GM19395 (cell line): Measurements from ENCODE around the gene TANC1.
"Not testable (repeated sequence)": the region's sequence is repeated elsewhere in the genome, so short reads cannot be mapped to it uniquely, and the experiment has no call there.

Experiments
- ATAC-seq: cut with Tn5 transposase; IDR thresholded peaks from one replicate; pipeline ENCODE4 v1.9.1; 2021; ENCODE audit warnings: mild to moderate bottlenecking, moderate library complexity; ENCODE audit not compliant: unreplicated experiment

The TANC1 gene

GRCh38 chr2:159082119-159082518 is 113.7 kb downstream of the TANC1 start:
- ATAC-seq = no peak

- no peak for ATAC-seq
Observed at GRCh38 chr2:159084384-159085370, 116.2 kb downstream of the TANC1 start.

GRCh38 chr2:159086342-159086741 is 117.9 kb downstream of the TANC1 start:
- ATAC-seq = no peak

- ATAC-seq = no peak
Observed at GRCh38 chr2:159086826-159087225, 118.4 kb downstream of the TANC1 start.

- ATAC-seq = no peak
Observed at GRCh38 chr2:159088906-159089305, 120.5 kb downstream of the TANC1 start.

- no peak for ATAC-seq
Observed at GRCh38 chr2:159089543-159089942, 121.1 kb downstream of the TANC1 start.

GRCh38 chr2:159090514-159091201 is 122.2 kb downstream of the TANC1 start:
- ATAC-seq = peak; percentile 78

- ATAC-seq = no peak
Observed at GRCh38 chr2:159091381-159091780, 122.9 kb downstream of the TANC1 start.

- no peak for ATAC-seq
Observed at GRCh38 chr2:159091976-159092375, 123.5 kb downstream of the TANC1 start.

- ATAC-seq = no peak
Observed at GRCh38 chr2:159093497-159093896, 125.1 kb downstream of the TANC1 start.

GRCh38 chr2:159094173-159094737 is 125.8 kb downstream of the TANC1 start:
- no peak for ATAC-seq

GRCh38 chr2:159095813-159096212 is 127.4 kb downstream of the TANC1 start:
- ATAC-seq = no peak

GRCh38 chr2:159096302-159096855 is 127.9 kb downstream of the TANC1 start:
- not testable (repeated sequence) for ATAC-seq

GRCh38 chr2:159096901-159097300 is 128.5 kb downstream of the TANC1 start:
- no peak for ATAC-seq

GRCh38 chr2:159098361-159098760 is 129.9 kb downstream of the TANC1 start:
- ATAC-seq = no peak

GRCh38 chr2:159098921-159099411 is 130.5 kb downstream of the TANC1 start:
- ATAC-seq = no peak

- ATAC-seq = no peak
Observed at GRCh38 chr2:159101755-159102489, 133.5 kb downstream of the TANC1 start.

GRCh38 chr2:159103411-159103810 is 135.0 kb downstream of the TANC1 start:
- no peak for ATAC-seq

- ATAC-seq = no peak
Observed at GRCh38 chr2:159106109-159106508, 137.7 kb downstream of the TANC1 start.

- ATAC-seq = no peak
Observed at GRCh38 chr2:159108181-159108893, 139.9 kb downstream of the TANC1 start.
